Measurements from ENCODE around the gene GPHN. TPM values are rescaled to one million over a fixed set of nuclear protein-coding genes. Genes with fewer than 3 reads are reported as not detected.

Gene GPHN
- polyA plus RNA-seq, 2 of the 4 experiments (the other 2 are of a cell fraction): 12.7 to 15.5 TPM

DNA sequence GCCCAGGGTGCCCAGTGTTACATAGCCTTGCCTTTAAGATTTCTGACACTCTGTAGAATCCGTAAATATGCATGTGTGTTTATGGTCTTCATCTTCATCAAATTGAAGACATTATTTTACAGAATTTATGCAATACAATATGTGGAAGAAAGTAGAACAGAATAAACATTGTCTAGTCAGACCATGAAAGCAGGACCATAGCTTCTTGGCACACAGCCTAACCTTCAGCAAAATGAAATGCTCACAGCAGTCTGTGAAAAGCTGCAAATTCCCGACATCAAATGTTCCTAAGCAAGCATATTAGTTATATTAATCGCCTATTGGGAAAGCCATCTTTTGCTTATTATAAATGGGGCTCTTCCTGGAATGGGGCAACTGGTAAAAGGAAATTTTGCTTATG is 570.0 kb downstream of the GPHN start (continued):
- TF ChIP-seq ESRRA (IDR thresholded peaks at IDR 0.05; ENCODE audit: borderline replicate concordance, low read length) (no peak), GATA3 (IDR thresholded peaks at IDR 0.05; ENCODE audit: borderline replicate concordance) (no peak), FOXS1 (CRISPR knock-in tag; IDR thresholded peaks at IDR 0.05) (no peak)
- TF ChIP-seq, protein P1, sequence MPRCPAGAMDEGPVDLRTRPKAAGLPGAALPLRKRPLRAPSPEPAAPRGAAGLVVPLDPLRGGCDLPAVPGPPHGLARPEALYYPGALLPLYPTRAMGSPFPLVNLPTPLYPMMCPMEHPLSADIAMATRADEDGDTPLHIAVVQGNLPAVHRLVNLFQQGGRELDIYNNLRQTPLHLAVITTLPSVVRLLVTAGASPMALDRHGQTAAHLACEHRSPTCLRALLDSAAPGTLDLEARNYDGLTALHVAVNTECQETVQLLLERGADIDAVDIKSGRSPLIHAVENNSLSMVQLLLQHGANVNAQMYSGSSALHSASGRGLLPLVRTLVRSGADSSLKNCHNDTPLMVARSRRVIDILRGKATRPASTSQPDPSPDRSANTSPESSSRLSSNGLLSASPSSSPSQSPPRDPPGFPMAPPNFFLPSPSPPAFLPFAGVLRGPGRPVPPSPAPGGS (IDR thresholded peaks at IDR 0.05): no peak
- TF ChIP-seq, protein P2, sequence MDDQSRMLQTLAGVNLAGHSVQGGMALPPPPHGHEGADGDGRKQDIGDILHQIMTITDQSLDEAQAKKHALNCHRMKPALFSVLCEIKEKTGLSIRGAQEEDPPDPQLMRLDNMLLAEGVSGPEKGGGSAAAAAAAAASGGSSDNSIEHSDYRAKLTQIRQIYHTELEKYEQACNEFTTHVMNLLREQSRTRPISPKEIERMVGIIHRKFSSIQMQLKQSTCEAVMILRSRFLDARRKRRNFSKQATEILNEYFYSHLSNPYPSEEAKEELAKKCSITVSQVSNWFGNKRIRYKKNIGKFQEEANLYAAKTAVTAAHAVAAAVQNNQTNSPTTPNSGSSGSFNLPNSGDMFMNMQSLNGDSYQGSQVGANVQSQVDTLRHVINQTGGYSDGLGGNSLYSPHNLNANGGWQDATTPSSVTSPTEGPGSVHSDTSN (IDR thresholded peaks at IDR 0.05): no peak
- TF ChIP-seq, protein P3, sequence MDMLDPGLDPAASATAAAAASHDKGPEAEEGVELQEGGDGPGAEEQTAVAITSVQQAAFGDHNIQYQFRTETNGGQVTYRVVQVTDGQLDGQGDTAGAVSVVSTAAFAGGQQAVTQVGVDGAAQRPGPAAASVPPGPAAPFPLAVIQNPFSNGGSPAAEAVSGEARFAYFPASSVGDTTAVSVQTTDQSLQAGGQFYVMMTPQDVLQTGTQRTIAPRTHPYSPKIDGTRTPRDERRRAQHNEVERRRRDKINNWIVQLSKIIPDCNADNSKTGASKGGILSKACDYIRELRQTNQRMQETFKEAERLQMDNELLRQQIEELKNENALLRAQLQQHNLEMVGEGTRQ (IDR thresholded peaks at IDR 0.05): no peak

DNA sequence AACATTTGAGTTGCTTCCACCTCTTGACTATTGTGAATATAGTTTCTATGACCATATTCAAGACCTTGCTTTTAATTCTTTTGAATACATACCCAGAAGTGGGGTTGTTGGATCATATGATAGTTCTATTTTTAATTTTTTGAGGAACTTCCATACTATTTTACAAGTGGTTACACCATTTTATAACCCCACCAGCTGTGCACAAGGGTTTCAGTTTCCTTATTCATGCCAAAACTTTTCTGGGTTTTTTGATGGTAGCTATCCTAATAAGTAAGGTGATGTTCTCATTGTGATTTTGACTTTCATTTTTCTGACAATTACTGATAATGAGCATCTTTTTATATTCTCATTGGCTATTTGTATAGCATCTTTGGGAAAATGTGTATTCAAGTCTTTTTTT is 571.9 kb downstream of the GPHN start:
- peaks cover 10% of the 10 kb centered on the region; the same call in 1 of the 3 replicates for H3K9me3 ChIP-seq
- H3K27ac ChIP-seq: no peak overlapping the region
- FAIRE-seq (no peak), DNase-seq (ENCODE audit: low read depth in 1 of 2, low spot score in 1 of 2) (no peak), ATAC-seq (no peak)
- H3K4me1 ChIP-seq: no peaks in the 10 kb centered on the region
- ChIA-PET POLR2A (no interaction called here), CTCF (no interaction called here)
- H3K4me2 ChIP-seq: no peak overlapping the region
- TF ChIP-seq BHLHE40 (IDR thresholded peaks at IDR 0.05; ENCODE audit: low read depth, low read length): no peak
- TF ChIP-seq ZSCAN20 (CRISPR knock-in tag; IDR thresholded peaks at IDR 0.05): no peak
- TF ChIP-seq FOXS1 (CRISPR knock-in tag; IDR thresholded peaks at IDR 0.05): no peak
- no peak for TF ChIP-seq RFX5 (IDR thresholded peaks at IDR 0.05)
- TF ChIP-seq EHMT2 (IDR thresholded peaks at IDR 0.05; ENCODE audit: low read depth): no peak
- no peak for TF ChIP-seq EP300 (IDR thresholded peaks at IDR 0.05)
- no peak for TF ChIP-seq EHF (CRISPR knock-in tag; IDR thresholded peaks at IDR 0.05)
- no peak for TF ChIP-seq FOSL2 (IDR thresholded peaks at IDR 0.05)
- TF ChIP-seq FOSL2 (CRISPR knock-in tag; IDR thresholded peaks at IDR 0.05): no peak
- TF ChIP-seq, protein P4, sequence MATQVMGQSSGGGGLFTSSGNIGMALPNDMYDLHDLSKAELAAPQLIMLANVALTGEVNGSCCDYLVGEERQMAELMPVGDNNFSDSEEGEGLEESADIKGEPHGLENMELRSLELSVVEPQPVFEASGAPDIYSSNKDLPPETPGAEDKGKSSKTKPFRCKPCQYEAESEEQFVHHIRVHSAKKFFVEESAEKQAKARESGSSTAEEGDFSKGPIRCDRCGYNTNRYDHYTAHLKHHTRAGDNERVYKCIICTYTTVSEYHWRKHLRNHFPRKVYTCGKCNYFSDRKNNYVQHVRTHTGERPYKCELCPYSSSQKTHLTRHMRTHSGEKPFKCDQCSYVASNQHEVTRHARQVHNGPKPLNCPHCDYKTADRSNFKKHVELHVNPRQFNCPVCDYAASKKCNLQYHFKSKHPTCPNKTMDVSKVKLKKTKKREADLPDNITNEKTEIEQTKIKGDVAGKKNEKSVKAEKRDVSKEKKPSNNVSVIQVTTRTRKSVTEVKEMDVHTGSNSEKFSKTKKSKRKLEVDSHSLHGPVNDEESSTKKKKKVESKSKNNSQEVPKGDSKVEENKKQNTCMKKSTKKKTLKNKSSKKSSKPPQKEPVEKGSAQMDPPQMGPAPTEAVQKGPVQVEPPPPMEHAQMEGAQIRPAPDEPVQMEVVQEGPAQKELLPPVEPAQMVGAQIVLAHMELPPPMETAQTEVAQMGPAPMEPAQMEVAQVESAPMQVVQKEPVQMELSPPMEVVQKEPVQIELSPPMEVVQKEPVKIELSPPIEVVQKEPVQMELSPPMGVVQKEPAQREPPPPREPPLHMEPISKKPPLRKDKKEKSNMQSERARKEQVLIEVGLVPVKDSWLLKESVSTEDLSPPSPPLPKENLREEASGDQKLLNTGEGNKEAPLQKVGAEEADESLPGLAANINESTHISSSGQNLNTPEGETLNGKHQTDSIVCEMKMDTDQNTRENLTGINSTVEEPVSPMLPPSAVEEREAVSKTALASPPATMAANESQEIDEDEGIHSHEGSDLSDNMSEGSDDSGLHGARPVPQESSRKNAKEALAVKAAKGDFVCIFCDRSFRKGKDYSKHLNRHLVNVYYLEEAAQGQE (IDR thresholded peaks at IDR 0.05): no peak
- TF ChIP-seq, protein P5, sequence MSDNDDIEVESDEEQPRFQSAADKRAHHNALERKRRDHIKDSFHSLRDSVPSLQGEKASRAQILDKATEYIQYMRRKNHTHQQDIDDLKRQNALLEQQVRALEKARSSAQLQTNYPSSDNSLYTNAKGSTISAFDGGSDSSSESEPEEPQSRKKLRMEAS (IDR thresholded peaks at IDR 0.05): no peak
- TF ChIP-seq, protein P6, sequence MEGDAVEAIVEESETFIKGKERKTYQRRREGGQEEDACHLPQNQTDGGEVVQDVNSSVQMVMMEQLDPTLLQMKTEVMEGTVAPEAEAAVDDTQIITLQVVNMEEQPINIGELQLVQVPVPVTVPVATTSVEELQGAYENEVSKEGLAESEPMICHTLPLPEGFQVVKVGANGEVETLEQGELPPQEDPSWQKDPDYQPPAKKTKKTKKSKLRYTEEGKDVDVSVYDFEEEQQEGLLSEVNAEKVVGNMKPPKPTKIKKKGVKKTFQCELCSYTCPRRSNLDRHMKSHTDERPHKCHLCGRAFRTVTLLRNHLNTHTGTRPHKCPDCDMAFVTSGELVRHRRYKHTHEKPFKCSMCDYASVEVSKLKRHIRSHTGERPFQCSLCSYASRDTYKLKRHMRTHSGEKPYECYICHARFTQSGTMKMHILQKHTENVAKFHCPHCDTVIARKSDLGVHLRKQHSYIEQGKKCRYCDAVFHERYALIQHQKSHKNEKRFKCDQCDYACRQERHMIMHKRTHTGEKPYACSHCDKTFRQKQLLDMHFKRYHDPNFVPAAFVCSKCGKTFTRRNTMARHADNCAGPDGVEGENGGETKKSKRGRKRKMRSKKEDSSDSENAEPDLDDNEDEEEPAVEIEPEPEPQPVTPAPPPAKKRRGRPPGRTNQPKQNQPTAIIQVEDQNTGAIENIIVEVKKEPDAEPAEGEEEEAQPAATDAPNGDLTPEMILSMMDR (IDR thresholded peaks at IDR 0.05): no peak
- no peak for TF ChIP-seq NFE2L2 (conservative IDR thresholded peaks at IDR 0.05; ENCODE audit: low read length)
- TF ChIP-seq TP53 (CRISPR knock-in tag; IDR thresholded peaks at IDR 0.05): no peak
- no peak for TF ChIP-seq ZC3H11A (IDR thresholded peaks at IDR 0.05)
- TF ChIP-seq MAZ (IDR thresholded peaks at IDR 0.05; ENCODE audit: borderline replicate concordance, low read depth, low read length): no peak
- no peak for TF ChIP-seq POLR2AphosphoS2 (conservative IDR thresholded peaks at IDR 0.05; ENCODE audit: low read length)
- no peak for TF ChIP-seq ZNF302 (CRISPR knock-in tag; IDR thresholded peaks at IDR 0.05)
- no peak overlapping the region for H3K4me3 ChIP-seq

Data from A549 (cell line).